ENCODE measurements around the gene GNAQ. TPM values are rescaled to one million over a fixed set of nuclear protein-coding genes. Genes with fewer than 3 reads are reported as not detected.
"Not testable (repeated sequence)": the region's sequence is repeated elsewhere in the genome, so short reads cannot be mapped to it uniquely, and the experiment has no call there.

Gene GNAQ
- total RNA-seq, 1 donor from 2014 or later = 12.2 TPM

DNA sequence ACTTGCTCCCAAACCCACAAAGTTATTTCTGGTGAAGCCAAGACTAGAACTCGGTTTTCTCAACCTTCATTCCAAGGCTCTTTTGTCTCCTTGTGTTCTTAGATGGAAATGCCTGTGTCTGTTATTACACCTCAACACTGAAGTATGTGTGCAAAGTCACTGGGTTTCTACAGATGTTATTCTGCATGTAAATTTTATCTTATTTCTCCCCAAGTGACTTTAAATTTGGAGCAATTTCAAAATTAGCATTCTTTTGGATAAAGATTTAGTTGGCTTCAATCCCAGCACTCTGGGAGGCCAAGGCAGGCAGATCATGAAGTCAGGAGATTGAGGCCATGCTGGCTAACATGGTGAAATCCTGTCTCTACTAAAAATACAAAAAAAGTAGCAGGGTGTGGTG, 279.1 kb downstream of the GNAQ start:
- intact Hi-C loops (cut with DNase I) = loop anchor here (10.0 kb wide), 1 partner anchor 318 kb away; no protein-coding TSS in a partner anchor
- peak; percentile 31 for ATAC-seq (ENCODE audit: poor library complexity)
- no peak for DNase-seq

DNA sequence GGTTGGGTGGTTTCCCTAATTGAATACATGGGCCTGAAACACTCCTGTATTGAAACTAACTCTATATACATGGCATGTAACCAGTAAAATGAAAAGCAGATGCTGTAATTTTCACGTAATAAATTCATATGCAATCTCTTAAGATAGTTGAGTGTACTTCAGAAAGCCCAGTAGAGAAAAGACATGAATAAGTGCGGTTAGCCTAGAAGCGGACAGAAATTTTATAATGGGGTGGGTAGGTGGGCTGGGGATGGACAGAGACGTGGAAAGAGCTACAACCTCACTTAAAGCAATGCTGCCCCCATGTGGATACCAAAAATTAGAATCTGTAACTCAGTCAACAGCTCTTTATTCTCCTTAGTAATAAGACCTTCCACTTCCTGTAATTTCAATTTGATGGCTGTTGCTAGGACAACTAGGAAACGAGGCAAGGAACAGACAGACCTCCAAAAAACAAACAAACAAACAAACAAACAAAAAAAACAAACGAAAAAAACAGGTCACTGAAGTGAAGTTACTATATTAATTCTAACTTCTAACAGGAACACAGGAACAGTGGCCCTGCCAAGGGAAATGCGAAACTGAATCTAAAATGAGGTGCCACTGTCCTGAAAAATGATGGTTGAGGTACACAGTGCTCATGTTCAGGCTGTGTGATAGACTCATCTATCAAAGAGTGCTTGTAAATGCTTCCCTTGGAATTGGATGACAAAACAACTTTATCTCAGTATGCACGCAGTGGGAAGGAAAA, 280.1 kb downstream of the GNAQ start:
- intact Hi-C loops (cut with DNase I) = loop anchor here (10.0 kb wide), 1 partner anchor 317 kb away; no protein-coding TSS in a partner anchor
- ATAC-seq (ENCODE audit: poor library complexity) (peak; percentile 77), DNase-seq (no peak)

DNA sequence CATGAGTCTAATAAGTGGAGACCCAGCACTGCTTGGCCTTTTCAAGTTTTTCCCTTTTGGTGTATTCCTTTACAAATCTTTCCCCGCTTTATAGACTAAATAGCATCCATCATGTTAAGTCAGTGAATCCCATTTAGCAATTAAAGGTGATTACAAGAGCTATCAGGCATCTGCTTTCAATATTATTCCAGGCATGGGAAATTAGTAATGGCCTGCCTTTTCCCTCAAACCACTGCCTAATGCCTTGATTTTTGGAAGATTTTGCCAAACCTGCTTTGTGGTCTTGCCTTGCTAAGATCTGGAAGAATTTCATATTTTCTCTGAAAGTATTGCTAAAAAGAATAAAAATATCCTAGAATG, 280.6 kb downstream of the GNAQ start:
- ATAC-seq (ENCODE audit: poor library complexity) (no peak), DNase-seq (no peak)
- intact Hi-C loops (cut with DNase I) = loop anchor here (10.0 kb wide), 1 partner anchor 316 kb away; no protein-coding TSS in a partner anchor

DNA sequence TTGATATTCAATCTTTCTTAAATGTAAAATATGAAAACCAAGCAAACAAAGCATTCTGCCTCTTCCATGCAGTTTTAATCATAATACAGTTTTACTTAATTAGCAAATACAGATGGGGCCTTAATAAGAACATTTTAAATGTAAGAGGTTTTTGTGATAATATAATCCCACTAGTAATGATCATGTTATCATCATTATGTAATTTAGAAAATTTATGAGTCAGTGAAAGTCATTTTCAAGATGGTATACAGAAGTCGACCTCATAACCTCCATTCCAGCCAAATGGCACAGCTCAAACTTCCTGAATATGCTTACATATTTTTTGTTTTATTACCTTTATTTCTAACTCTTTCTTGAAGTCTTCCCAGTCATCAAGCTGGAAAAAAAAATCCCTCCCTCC, 281.3 kb downstream of the GNAQ start:
- intact Hi-C loops (cut with DNase I) = loop anchor here (10.0 kb wide), 1 partner anchor 315 kb away; no protein-coding TSS in a partner anchor
- no peak for ATAC-seq (ENCODE audit: poor library complexity)

DNA sequence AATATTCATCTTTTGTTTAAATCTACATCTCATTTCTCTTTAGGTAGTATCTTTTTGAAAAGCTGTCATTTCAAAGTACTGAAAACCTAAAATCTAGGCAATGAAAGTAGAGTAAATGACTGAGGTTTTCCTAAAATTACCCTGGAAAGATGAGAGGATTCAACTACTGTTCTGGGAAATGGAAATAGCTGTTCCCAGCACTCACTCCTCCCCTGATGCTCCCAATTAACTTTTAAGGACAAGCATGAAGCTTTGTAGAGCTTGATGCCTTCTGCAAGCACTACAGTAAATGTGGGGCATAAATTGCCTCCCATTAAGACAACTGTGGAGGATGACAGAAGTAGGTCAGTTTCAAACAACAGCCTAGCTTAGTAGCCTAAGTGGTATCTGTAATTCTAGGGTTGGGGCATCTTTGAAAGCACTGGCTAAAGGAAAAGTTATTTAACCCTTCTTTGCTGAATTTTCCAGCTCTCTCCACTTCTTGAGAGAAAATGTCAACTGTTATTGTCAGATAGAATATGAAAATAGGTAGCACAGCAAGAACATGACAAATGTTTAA, 283.3 kb downstream of the GNAQ start:
- intact Hi-C loops (cut with DNase I) = no loop called here
- DNase-seq (no peak), ATAC-seq (ENCODE audit: poor library complexity) (no peak)

More for the DNA sequence above, 281.3 kb downstream of the GNAQ start:
- no peak for DNase-seq

DNA sequence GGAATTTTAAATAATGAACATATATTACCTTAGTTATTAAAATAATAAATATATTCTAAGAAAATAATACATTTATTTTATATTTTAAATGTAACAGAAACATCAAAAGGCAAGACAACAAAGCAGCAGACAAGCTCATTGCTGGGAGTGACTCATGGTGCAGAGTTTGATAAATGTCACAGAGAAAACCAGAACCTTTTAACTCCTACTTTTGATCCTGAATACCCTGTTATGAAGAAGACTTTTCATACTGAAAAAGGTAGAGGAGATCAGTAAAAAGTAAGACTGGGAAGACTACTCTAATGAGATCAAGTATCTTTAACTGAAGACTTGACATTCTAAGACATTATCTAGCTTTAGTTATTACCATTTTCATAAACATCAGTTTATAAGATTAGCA, 284.4 kb downstream of the GNAQ start:
- intact Hi-C loops (cut with DNase I) = no loop called here
- DNase-seq (no peak), ATAC-seq (ENCODE audit: poor library complexity) (no peak)

DNA sequence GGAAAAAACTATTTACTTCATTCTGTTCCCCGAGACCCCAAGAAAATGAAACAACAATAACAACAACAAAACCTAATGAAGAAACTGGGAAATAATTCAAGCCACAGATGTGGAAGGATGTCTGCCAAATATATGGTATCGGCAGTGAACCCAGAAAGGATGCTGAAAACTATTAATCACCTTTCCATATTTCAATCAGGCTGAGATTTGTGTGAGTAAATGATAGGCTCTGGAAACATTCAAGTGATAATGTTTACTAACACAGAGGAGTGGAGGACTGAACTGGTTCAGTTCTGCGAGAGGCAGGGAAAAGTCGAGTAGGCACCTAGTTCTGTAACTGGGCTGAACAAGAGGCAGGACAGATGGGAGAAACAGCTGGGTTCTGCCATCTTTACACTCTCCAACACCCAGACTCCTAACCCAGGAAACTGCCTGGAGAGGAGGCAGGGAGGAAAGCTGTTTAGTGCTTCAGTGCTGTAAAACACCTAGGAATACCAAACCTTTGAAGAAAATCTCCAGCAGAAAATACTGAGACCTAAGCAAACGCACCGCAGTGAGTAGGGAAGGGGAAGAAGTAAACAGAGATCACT, 286.7 kb downstream of the GNAQ start:
- intact Hi-C loops (cut with DNase I) = no loop called here
- no peak for DNase-seq
- no peak for ATAC-seq (ENCODE audit: poor library complexity)

DNA sequence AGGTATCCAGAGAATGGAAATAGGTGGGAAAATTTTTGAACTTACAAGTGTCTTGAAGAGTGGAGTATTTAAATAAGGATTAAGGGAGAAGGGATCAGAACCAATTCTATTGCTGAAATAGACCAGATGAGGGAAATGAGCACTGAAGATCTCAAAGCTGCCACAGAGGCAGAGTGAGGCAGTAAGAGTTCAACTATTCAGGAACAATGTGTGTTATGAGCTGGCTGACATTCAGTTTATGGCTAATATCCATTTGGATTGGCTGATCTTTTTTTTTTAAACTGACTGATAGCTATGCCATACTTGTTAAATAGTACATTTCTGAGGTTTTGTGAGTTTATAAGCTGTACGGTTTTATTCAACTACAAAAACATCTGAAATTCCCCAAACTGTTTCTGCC, 288.2 kb downstream of the GNAQ start:
- no peak for ATAC-seq (ENCODE audit: poor library complexity)
- DNase-seq = no peak
- intact Hi-C loops (cut with DNase I) = no loop called here

DNA sequence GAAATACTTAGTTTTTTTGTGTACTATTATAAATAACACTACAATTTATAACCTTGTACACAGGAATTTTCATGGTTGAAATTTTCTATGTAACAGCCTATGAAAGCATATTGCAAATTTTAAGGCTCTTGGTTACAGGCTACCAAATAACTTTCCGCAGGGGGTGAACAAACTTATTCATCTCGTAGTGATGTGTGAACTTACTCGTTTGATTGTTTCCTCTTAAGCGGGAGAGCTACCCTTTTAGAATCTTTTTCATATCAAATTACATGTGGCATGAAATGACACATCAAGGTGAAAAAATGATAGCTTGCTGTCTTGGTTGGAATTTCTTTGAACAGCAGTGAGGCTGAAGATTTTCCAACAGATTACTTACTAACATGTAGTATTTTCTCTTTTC, 292.7 kb downstream of the GNAQ start:
- ATAC-seq (ENCODE audit: poor library complexity) = no peak
- intact Hi-C loops (cut with DNase I) = no loop called here

DNA sequence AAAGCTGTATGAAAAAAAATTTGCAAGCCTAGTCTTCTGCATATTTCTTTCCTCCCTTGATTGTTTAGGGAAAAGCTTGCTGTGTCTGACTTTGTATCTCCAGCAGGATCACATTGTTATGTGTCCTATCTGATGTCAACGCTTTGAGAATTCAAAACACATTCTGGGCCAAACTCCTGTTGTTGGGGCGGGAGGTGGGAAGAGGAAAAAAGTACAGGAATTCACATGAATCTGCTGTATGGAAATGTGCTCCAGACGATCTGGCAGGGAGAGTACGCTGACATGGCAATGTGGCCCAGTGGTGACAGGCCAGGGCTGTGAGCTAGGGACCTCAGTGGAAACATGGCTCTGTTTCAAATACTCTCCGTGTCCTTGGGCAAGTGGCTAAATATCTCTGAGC, 296.1 kb downstream of the GNAQ start:
- no peak for ATAC-seq (ENCODE audit: poor library complexity)
- peak; percentile 42 for DNase-seq
- intact Hi-C loops (cut with DNase I) = no loop called here

More for the DNA sequence above, 292.7 kb downstream of the GNAQ start:
- no peak for DNase-seq

DNA sequence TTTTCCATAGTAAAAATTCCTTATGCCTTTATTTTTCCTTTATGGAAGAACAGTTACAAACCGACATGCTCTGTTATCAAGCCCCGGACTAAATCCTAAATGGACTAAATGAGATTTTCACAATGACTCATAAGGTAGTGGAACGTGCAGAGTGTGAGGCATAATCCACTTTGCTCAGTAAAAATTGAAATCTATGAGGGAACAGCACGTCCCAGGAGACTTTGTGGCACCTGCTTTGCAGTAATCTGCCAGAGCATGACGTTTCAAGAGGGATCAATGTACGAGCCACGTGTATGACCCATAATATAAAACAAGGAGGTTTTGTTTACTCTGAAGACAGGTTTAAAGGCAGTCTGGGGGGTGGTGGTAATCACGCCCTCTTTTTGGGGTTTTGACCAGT, 299.7 kb downstream of the GNAQ start:
- intact Hi-C loops (cut with DNase I) = no loop called here
- no peak for ATAC-seq (ENCODE audit: poor library complexity)

DNA sequence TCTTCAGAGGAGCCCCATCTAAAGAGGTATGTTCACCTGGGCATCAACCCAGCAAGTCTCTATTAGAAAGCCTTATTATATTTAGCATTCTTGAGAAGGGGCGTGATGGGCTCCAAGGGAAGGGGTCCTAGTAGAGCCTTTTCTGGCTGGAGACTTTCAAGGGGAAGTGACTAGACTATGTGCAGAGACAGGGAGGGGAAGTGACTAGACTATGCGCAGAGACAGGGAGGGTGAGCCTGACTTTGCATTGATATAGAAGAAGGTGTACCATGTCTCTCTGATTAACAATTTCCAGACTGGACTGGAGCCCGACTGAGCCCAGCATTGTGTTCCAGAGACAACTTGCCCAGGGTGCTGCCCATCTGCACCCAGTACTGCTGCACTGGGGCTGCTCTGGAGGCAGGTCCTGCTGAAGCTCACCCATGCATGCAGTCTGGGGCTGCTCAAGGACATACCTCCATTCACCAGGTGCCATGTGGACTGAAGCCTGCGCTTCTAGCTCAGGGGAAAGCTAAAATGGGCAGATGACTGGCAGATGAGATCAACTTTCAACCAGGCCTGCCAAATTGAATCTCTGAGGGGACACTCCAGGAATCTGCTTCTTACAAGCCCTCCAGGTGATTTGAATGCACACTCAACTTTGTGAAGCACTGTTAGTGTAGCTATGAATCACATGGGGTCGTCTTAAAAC, 300.5 kb downstream of the GNAQ start:
- ATAC-seq (ENCODE audit: poor library complexity) (no peak), DNase-seq (no peak)
- intact Hi-C loops (cut with DNase I) = no loop called here

More for the DNA sequence above, 299.7 kb downstream of the GNAQ start:
- DNase-seq = no peak

DNA sequence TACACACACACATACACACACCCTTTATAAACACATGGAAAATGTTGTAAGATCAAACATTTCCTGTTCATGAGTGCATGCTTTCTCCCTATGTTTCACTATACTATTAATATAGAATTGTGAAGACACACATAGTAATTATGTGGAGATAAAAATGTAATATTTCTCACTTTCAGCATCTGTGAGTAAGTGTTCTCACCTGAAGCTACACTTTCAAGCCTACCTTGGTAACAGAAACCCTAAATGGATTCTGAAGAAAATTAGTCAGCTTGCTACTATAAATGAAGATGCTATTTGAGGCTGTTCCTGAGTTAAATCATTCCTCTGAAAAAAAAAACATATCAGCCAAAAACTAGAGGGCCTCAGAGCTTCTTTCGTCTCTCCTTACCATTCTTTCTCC, 302.4 kb downstream of the GNAQ start:
- no peak for ATAC-seq (ENCODE audit: poor library complexity)
- DNase-seq = no peak
- intact Hi-C loops (cut with DNase I) = no loop called here

DNA sequence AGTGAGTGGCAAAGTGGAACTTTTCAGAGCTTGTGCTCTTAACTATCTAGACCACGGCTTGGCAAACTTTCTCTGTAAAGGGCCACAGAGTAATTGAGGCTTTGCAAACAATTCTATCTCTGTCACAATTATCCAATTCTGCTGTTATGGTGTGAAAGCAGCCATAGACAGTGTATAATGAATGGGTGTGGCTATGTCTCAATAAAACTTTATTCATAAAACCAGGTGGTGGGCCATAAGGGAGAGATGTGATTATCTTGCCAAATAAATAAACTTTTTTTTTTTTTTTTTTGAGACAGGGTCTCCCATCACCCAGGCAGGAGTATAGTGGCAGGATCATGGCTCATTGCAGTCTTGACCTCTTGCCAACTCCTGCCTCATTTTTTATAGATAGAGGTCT, 304.8 kb downstream of the GNAQ start:
- intact Hi-C loops (cut with DNase I) = no loop called here
- DNase-seq (no peak), ATAC-seq (ENCODE audit: poor library complexity) (no peak)

DNA sequence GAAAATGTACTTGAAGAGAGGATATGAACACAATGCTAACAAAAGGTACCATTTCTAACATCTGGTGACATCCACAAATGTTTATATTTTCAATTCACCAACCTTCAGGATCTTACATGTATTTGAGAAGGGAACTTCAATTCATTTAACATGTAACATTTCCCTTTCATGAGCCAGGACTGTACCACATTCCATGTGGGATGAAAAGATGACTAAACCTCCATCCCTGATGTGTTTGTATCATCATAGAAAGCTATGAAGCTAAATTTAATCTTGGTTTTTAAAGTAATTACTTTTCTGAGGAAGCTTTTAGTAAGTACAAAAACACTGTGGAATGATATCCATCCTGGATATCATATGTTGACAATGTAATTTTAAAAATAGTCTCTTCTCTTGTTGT, 305.3 kb downstream of the GNAQ start:
- DNase-seq (no peak), ATAC-seq (ENCODE audit: poor library complexity) (no peak)
- intact Hi-C loops (cut with DNase I) = no loop called here

DNA sequence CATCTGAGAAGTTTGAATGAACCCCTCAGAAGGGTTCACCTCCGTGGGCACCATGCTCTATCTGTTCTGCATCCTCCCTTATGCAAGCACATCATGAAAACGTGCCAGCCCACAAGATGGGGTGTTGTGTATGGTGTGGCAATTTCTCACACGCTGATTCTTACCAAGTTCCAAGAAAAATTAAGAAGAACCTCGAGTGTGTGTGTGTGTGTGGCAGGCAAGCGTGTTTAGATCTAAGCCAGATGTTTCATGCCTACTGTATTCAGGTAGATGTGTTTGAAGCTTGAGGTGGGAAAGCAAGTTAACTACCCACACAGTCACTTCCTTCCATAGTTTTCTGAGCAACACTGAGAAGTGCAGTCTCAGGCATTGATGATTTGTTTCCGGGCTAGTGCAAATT, 305.8 kb downstream of the GNAQ start:
- intact Hi-C loops (cut with DNase I) = no loop called here
- DNase-seq (no peak), ATAC-seq (ENCODE audit: poor library complexity) (no peak)

DNA sequence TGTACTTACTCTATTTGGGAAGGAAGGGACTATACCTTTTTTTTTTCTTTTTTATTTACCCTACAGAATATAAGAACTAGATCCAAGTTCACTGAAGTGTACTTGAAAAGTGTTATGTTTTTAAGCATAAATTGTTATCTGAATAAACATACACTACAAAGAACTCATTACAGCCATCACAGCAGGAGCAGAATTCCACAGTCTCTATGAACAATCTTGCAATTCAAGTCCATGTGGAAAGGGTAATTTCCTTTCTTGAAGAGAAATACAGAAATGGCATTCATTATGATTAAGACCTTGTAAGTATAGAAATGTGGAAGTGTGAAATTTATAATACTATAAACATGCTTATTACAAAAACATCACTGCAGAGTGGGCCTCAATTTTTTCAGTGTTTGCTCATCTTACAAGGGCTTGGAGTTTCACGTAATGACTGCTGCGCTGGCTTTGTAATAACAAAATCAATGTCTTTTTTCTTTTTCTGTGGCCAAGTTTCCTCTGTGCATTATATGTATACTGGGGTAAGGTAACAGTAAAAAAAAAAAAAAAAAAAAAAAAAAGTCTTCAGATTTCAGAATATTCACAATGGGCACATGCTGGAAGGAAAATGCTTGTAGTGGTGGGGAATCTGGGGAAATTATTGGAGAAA, 306.4 kb downstream of the GNAQ start:
- intact Hi-C loops (cut with DNase I) = no loop called here
- ATAC-seq (ENCODE audit: poor library complexity) (no peak), DNase-seq (no peak)

DNA sequence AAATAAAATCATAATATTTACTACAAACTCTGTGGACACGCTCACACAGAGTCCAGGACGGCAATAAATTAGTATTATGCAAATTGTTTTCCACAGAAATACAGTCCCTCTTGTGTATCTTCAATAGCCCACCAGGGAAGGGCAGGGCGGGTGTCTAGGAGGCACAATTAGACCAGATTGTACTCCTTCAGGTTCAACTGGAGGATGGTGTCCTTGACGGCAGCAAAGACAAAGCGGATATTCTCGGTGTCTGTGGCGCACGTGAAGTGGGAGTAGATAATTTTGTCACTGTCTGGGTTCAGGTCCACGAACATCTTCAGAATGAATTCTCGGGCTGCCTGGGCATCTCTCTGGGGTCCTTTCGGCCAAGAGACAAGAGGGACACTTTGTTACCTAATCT, 310.5 kb downstream of the GNAQ start:
- DNase-seq; ATAC-seq (ENCODE audit: poor library complexity); intact Hi-C loops (cut with DNase I): not testable (repeated sequence)

DNA sequence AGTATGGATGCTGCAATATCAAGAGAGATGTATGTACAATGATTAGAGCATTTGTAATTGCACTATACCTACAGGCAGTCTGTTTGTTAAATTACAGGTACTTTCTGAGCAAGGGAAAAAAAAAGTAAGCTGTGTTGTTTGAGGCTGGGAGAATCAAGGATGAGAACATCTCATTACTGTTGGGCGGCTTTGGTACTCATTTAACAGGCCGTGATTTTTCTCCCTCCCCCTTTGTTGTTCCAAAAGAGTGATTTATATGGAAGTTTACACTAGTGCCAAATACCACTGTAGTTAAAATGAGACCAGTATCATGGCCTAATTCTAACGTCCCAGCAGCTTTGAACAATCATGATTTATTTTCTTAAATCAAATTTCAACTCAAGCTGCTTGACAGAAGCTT, 312.3 kb downstream of the GNAQ start:
- intact Hi-C loops (cut with DNase I) = no loop called here
- DNase-seq (no peak), ATAC-seq (ENCODE audit: poor library complexity) (no peak)
